ENCODE results near the gene ARID2. TPM values are rescaled to one million over a fixed set of nuclear protein-coding genes. Genes with fewer than 3 reads are reported as not detected.

Gene ARID2
- total and polyA plus RNA-seq, 2 of the 13 experiments (the other 11 are each of a cell fraction or from before 2014, with no cell fraction given): 15.9 to 22.2 TPM

- TF ChIP-seq, protein P1, sequence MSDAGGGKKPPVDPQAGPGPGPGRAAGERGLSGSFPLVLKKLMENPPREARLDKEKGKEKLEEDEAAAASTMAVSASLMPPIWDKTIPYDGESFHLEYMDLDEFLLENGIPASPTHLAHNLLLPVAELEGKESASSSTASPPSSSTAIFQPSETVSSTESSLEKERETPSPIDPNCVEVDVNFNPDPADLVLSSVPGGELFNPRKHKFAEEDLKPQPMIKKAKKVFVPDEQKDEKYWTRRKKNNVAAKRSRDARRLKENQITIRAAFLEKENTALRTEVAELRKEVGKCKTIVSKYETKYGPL (CRISPR knock-in tag; IDR thresholded peaks at IDR 0.05): 0 out of 2 replicates have a peak, but pooled peaks have one; percentile 36
- TF ChIP-seq BCL6 (CRISPR knock-in tag; IDR thresholded peaks at IDR 0.05) (peak; percentile 87), PREB (CRISPR knock-in tag; IDR thresholded peaks at IDR 0.05) (0 out of 2 replicates have a peak, but pooled peaks have one; percentile 51), STAG1 (CRISPR knock-in tag; IDR thresholded peaks at IDR 0.05) (peak; percentile 50), REPIN1 (CRISPR knock-in tag; IDR thresholded peaks at IDR 0.05; ENCODE audit: borderline replicate concordance, low read depth) (peak; percentile 90), FOXM1 (CRISPR knock-in tag; IDR thresholded peaks at IDR 0.05) (peak; percentile 29; the same call in 1 of the 2 replicates), STAT5B (CRISPR knock-in tag; IDR thresholded peaks at IDR 0.05) (no peak), FOXP1 (IDR thresholded peaks at IDR 0.05) (no peak), FOXP1 (CRISPR knock-in tag; IDR thresholded peaks at IDR 0.05) (peak; percentile 66), ZNF768 (CRISPR knock-in tag; IDR thresholded peaks at IDR 0.05) (peak; percentile 68; the same call in 1 of the 2 replicates), ZNF615 (CRISPR knock-in tag; IDR thresholded peaks at IDR 0.05; ENCODE audit: borderline replicate concordance) (no peak), FOXK1 (CRISPR knock-in tag; IDR thresholded peaks at IDR 0.05; ENCODE audit: borderline replicate concordance, low read depth) (peak; percentile 61; the same call in 1 of the 2 replicates), XRCC5 (optimal IDR thresholded peaks at IDR 0.05; ENCODE audit: low read length) (peak; percentile 98), ZNF496 (CRISPR knock-in tag; IDR thresholded peaks at IDR 0.05; ENCODE audit: insufficient replicate concordance) (no peak), TFAP4 (IDR thresholded peaks at IDR 0.05; ENCODE audit: borderline replicate concordance, low read depth) (peak; percentile 53; the same call in 1 of the 2 replicates), DDIT3 (CRISPR knock-in tag; IDR thresholded peaks at IDR 0.05) (no peak), ZNF569 (CRISPR knock-in tag; IDR thresholded peaks at IDR 0.05; ENCODE audit: borderline replicate concordance) (no peak), MIXL1 (CRISPR knock-in tag; IDR thresholded peaks at IDR 0.05) (peak; percentile 65), ZNF350 (CRISPR knock-in tag; IDR thresholded peaks at IDR 0.05; ENCODE audit: borderline replicate concordance, low read depth) (peak; percentile 88), EHMT2 (IDR thresholded peaks at IDR 0.05; ENCODE audit: borderline replicate concordance, low read depth, low read length) (no peak), ZNF674 (CRISPR knock-in tag; IDR thresholded peaks at IDR 0.05; ENCODE audit: low read depth) (no peak), ZNF597 (CRISPR knock-in tag; IDR thresholded peaks at IDR 0.05) (0 out of 2 replicates have a peak, but pooled peaks have one; percentile 54), MXD1 (CRISPR knock-in tag; IDR thresholded peaks at IDR 0.05) (no peak), SOX6 (IDR thresholded peaks at IDR 0.05) (no peak), SOX6 (CRISPR knock-in tag; IDR thresholded peaks at IDR 0.05) (peak; percentile 98), ATF1 (CRISPR knock-in tag; IDR thresholded peaks at IDR 0.05) (no peak), TP53 (CRISPR knock-in tag; conservative IDR thresholded peaks at IDR 0.05) (peak; percentile 79; the same call in 1 of the 2 replicates), NFE2 (CRISPR knock-in tag; IDR thresholded peaks at IDR 0.05) (no peak)
Measured at GRCh38 chr12:45728630-45729232, 775 bp upstream of the ARID2 start (continued).

Data from HepG2 (cell line).